ENCODE results near the gene ALDH9A1.

The ALDH9A1 gene

DNA sequence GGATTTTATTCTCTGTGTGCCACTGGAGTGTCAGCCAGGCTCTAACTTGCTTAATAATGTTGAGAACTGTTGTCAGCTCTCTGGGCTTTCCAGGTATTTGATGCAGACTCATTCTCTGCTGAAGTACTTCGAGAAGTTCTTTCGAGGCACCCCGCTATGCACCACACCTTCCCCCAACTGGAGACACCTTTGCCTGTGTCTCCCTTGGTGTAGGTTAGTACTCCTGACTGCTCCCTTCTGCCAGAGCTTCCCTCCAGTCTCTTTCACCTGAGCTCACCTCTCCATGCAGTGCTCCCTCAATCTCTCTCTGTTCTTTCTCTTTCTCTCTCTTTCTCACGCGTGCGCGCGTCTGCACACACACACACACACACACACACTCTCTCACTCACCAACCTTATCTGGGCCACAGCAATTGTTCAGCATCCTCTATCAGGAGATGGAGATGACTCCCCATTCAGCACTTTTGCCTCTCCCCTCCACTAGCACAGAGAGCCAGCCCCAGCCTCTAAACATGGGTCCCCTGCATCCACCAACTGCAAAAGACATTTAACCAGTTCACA lies 81.3 kb downstream of the ALDH9A1 start:
- no peak for DNase-seq

- DNase-seq: no peak
These were observed 82.2 kb downstream of the ALDH9A1 start for GRCh38 chr1:165616054-165616612.

Data from NCI-H1417 treated with DMSO at 0.1 percent for 48 hours (cell line).